M059J (cell line): ENCODE data around the gene CACUL1. TPM values are rescaled to one million over a fixed set of nuclear protein-coding genes. Genes with fewer than 3 reads are reported as not detected.
"Not testable (repeated sequence)": the region's sequence is repeated elsewhere in the genome, so short reads cannot be mapped to it uniquely, and the experiment has no call there.

Experiments
- DNase-seq: peaks from one replicate; pipeline ENCODE4 v3.0.0-alpha.2; 2012; ENCODE audit warnings: low read depth
- total RNA-seq: library from RNA; depleted of rRNA; stranded (reverse); fragments of >200 nt; shearing (Covaris generic); gene quantifications from 2 replicates; pipeline ENCODE4 v1.2.3, GENCODE V29; 2014; rRNA removed

CACUL1 gene
- total RNA-seq: 23.2 and 33.7 TPM in 2 replicates

DNA sequence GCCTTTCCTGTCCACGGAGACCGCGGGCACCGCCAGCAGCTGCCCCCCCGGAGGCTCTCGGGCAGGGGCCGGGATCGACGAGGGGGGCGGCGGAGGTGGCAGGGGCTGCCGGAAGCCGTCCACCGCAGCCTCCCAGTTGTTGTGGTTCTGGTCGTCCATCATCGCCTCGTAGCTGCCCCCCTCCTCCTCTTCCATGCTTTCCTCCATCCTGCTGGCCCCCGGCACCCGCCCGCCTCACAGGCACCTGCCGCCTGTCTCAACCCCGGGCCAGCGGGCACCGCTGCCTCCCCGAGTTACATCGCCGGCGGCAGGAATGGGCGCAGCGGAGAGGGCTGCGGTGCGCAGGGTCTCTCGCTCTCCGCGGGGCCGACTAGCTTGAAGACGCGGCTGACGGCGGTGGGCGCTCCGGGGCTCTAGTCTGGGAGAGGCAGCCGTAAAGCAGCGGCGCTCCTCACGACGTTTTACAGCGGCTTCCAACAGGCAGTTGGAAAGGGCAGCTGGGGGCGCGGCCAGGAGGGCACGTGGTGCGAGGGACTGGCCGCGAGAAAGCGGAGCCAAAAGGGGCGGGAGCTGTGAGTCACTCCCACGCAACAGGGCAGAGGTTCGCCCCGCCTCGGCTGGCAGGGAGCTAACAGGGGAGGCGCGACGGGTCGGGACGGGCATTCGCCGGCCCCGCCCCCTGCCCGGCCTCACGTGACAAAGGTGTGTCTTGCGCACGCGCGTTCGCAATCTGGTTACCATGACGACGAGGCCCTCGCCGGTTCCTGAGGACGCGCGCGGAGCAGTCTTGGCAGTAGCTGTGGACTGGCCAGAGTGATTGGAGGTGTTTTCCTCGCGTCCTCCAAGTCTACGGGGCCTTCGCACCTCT, at the start of gene CACUL1:
CACUL1 (minus strand) TSS at position 415 of the 868 bp plus-strand sequence; CDS start at position 207, 208 bp downstream.
- peak; percentile 98 for DNase-seq

DNA sequence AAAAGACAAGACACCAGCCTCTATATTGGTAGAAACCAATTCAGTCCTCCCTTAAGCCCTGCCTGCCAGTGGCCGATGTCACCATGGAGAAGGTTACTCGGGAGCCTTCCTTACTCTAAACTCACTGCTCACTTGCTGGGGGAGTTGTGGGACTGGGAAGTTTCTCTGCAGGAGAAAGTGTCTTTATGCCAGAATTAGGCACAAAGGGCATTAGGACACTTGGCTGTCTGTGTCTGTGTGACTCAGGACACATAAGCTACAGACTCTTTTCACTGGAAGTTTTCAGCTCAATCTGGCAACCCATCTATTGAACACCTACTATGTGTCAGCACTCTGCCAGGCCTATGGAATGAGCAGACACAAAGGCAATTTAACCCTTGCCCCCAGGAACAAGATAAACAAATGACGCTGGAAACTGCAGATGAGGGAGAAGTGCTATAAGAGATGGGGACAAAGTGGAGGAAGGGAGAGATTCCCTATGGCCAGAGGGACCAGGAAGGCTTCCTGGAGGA, 49.5 kb upstream of the CACUL1 start:
- no peak for DNase-seq

DNA sequence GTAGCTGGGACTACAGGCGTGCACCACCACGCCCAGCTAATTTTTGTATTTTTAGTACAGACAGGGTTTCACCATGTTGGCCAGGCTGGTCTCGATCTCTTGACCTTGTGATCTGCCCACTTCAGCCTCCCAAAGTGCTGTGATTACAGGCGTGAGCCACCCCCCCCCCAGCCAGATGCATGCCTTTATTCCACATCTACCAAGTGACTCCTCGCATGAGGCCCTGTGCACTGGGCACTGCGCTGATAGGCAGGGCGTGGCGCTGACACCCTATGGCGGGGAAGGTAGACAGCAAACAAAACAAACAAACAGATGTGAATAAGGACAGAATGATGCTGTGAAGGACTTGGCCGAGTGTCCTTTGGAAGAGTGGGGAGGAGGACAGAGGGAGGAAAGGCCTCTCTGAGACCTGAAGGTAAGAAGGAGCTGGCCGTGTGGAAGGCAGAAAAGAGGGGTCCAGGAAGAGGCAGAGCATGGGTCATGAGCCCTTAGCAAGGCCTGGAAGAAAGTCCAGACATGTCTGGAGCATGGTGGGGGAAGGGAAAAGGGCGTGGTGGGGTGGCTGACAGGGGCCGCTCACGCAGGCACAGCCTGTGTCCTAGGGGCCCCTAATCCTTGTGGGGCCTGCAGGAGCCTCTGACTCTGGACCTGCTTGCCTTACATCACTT, 47.5 kb upstream of the CACUL1 start:
- no peak for DNase-seq

DNA sequence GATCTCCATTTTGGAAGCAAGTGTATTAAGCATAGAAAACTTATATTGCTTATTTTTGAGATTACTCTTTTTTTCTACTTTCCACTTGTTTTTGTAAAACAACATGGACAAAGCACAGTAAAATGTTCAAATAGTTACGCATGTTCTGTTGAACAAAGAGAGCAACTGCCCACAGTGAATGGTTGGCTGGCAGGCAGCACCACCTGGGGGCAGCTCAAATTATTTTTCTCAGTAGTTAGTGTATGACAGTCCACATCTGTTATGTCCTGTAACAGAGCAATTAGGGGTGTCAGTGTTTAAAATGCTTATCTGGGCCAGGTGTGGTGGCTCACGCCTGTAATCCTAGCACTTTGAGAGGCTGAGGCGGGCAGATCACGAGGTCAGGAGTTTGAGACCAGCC, 46.1 kb upstream of the CACUL1 start:
- DNase-seq: peak; percentile 42

DNA sequence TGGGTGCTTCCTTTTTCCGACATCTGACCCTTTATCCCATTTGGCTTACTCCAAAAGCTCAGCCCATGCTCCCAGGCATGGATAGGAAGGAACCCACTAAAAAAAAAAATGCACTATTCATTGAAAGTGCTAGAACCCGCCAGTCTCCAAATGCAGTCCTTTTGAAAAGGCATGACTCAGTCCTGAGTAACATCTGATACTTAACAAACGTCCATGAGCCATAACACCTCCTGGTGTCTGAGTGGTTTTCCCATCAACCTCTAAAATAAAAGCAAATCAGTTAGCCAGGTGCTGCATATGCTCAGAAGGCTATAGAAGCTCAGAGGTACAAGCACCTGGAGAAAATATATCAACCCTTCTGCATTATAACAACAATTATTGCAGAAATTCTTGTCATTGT, 45.0 kb upstream of the CACUL1 start:
- DNase-seq: peak; percentile 85

DNA sequence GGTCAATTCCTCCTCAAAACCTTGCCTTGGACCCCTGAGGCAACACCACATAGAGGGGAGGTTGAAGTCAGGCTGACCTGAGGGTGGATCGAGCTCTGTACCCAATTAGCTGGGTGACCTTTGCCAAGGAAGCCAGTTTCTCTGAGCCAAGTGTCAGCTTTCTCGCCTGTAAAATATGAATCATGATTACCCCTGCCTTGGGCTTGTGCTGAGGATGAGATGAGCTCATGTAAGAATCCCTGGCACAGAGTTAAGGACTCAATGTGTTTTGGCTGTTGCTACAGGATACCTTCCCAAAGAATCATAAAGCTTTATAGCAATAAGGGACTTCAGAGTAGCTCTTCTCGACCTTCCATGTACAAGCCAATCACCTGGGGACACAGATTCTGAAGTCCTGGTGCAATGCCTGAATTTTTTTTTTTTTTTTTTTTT, 43.5 kb upstream of the CACUL1 start:
- DNase-seq: peak; percentile 96

DNA sequence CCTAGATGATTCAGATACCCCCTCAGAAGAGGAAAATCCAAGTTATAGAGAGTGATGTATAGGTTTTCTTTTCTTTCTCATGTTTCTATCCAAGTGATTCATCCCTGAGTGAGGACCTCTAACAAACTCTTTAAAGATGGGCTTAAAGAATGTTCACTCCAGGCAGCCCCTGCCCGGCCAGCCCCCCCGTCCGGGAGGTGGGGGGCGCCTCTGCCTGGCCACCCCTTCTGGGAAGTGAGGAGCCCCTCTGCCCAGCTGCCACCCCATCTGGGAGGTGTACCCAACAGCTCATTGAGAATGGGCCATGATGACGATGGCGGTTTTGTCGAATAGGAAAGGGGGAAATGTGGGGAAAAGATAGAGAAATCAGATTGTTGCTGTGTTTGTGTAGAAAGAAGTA, 40.2 kb upstream of the CACUL1 start:
- DNase-seq: not testable (repeated sequence)

DNA sequence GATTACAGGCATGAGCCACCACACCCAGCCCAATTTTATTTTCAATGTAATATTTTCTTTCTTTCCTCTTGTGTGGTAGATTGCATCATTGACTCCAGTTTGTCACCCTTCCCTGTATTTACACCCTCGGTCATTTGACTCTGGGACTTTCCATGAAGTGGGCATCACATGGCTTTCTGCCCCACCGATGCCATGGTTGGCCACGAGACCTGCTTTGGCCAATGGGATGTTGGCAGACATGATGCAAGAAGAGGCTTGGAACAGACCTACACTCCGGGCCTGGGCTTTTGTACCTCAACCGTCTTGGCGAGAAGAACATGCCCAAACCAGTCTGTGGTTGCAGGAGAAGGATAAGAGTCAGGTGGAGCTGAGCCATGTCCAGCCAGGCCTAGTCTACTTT, 38.8 kb upstream of the CACUL1 start:
- no peak for DNase-seq

DNA sequence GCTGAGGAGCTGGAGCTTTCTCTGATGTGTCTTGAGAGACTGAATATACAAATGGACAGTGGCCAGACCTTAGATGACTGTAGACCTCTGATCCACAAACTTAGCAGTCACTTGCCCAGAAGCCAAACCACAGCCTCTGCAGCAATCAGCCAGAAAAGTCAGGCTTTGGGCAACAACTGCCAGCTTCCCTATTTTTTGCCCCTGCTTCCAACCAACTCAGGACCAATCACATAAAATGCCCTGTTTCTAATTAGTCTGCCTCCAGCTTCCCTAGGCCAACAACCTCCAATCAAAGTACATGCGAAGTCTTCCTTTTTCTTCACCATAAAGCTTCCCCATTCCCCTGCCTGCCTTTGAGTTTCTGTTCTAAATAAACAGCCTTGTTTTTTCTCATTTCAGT, 37.8 kb upstream of the CACUL1 start:
- peak; percentile 75 for DNase-seq

DNA sequence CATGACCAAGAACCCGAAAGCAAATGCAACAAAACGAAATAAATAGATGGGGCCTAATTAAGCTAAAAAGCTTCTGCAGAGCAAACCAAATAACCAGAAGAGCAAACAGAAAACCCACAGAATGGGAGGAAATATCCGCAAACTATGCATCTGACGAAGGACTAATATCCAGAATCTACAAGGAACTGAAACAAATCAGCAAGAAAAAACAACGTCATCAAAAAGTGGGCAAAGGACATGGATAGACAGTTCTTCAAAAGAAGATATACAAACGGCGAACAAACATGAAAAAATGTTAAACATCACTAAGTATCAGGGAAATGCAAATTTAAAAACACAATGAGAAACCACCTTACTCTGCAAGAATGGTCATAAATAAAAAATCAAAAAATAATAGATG, 35.3 kb upstream of the CACUL1 start:
- DNase-seq: no peak

DNA sequence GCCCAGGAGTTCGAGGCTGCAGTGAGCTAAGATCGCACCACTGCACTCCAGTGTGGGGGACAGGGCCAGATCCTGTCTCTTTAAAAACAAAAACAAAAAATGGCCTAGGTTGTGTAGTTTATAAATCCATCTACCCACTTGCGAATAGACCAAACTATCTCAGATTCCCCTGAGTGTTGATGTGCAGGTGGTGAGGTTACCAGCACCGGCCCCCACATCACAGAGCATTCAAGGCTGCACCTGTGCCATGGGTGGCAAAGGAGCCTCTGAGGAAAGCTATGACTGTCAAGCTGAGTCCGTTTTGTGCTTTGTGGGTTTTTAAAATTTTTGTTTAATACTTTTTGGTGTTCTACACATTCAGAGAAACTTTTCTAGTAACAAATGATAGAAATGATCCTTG, 30.8 kb upstream of the CACUL1 start:
- no peak for DNase-seq

DNA sequence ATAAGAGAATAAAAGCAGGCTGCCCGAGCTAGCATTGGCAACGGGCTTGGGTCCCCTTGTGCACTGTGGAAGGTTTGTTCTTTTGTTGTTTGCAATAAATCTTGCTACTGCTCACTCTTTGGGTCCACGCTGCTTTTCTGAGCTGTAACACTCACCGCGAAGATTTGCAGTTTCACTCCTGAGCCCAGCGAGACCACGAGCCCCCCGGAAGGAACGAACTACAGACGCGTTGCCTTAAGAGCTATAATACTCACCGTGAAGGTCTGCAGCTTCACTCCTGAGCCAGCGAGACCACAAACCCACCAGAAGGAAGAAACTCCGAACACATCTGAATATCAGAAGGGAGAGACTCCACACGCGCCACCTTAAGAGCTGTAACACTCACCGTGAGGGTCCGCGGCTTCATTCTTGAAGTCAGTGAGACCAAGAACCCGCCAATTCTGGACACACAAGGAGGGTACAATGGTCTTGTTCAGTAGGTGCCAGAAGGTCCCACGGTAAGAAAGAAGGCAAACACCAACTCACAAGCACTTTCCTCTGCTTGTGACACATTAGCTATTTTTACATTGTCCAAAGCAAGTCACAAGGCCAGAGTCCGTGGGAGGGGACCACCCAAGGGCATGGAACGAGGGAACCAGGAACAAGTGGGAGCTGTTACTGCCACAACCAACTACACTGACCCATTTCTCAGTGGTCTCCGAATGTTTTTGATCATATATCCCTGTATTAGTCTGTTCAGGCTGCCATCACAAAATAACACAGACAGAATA, 29.2 kb upstream of the CACUL1 start:
- DNase-seq: no peak

DNA sequence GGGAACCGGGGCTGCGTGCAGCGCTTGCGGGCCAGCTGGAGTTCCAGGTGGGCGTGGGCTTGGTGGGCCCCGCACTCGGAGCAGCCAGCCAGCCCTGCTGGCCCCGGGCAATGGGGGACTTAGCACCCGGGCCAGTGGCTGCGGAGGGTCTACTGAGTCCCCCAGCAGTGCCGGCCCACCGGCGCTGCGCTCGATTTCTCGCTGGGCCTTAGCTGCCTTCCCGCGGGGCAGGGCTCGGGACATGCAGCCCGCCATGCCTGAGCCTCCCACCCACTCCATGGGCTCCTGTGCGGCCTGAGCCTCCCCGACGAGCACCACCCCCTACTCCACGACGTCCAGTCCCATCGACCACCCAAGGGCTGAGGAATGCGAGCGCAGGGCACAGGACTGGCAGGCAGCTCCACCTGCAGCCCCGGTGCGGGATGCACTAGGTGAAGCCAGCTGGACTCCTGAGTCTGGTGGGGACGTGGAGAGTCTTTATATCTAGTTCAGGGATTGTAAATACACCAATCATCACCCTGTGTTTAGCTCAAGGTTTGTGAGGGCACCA, 28.2 kb upstream of the CACUL1 start:
- not testable (repeated sequence) for DNase-seq

DNA sequence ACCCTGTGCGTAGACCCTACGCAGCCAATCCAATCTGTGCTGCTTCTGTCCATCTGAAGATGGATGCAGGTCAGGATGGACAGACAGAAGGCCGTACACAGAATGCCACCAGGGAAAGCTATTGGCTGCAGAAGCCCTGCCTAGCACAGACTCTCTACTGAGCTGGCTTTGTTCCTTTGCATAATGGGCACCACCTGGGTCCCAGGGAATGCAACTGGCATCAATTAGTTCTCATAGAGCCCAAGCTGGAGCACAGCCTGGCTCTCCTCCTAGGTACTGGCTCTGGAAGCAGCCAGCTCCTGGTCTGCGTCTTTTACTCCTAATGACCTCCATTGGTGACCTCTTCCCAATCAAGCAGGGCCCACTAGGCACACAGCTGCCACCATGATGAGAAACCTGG, 26.8 kb upstream of the CACUL1 start:
- no peak for DNase-seq

DNA sequence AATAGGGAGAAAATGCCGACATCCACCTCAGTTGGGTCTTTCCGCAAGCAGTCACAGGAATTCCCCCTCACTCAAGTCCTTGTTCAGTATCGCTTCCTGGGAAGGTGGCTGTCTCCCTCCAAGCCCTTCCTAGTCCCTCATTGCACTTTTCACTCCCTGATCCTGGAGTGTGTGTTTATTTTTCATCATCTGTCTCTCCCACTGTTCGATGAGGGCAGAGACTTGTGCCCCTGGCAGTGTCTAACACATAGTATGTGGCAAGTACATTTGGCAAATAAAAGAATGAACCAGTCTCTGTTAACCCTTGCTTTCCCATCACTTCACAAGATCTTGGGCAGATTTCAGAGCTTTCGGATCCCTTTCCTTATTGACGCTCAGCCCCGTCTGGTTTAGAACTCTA, 24.0 kb upstream of the CACUL1 start:
- DNase-seq: no peak

DNA sequence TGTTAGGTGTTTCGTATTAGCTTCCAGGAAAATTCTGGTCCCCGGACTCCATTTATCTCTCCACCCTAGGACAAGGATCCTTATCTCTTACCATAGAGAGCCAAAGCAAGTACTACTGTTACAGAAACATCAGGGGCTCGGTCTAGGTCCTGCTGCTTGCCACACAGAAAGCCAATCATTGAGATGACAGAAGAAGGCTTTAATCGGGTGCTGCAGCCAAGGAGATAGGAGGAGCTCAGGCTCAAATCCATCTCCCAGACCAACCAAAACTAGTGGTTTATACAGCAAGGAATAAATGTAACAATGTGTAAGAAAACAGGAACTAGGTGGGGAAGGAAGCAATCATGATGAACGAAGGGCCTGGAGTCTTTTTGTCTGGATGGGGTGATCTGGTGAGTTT, 22.2 kb upstream of the CACUL1 start:
- DNase-seq: no peak

DNA sequence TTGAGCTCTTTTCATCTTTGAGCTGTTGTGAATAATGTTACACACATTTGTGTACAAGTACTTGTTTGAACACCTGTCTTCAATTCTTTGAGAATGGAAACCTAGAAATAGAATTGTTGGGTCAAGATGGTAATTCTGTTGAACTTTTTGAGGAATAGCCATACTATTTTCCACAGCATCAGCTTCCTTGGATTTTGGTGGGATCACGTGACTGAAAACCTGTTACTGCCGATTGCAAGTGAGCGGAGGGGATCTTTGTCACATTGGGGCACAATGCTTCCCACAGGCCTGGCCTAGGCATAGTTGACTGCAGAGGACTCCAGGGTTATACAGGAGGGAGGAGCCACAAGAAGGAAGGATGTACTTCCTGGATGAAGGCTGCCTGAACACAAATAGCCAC, 21.3 kb upstream of the CACUL1 start:
- DNase-seq: no peak

DNA sequence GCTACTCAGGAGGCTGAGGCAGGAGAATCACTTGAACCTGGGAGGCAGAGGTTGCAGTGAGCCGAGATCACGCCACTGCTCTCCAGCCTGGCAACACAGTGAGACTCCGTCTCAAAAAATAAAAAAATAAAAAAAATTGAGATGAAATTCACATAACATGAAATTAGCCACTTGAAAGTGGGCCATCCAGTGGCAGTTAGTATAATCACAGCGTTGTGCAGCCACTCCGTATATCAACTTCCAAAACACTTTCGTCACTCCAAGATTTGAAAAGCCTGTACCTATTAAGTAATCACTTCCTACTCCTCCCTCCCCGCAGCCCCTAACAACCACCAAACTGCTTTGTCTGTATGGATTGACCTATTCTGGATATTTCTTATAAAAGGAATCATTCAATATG, 20.7 kb upstream of the CACUL1 start:
- DNase-seq: no peak

DNA sequence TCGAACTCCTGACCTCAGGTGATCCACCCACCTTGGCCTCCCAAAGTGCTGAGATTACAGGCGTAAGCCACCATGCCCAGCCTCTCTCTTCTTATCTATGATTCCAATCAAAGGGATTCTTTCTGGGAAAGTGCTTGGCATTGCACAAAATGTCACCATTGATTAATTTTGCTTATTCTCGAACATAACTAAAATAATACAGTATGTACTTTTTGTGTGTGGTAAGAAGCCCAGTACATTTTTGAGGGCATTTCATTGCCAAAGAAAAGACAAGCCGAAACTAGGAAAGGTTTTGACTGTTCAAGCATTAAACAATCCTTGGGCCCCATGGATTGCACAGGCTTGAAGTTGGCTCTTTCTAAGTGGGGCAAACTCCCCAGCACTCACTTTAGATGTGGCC, 18.3 kb upstream of the CACUL1 start:
- DNase-seq: no peak

DNA sequence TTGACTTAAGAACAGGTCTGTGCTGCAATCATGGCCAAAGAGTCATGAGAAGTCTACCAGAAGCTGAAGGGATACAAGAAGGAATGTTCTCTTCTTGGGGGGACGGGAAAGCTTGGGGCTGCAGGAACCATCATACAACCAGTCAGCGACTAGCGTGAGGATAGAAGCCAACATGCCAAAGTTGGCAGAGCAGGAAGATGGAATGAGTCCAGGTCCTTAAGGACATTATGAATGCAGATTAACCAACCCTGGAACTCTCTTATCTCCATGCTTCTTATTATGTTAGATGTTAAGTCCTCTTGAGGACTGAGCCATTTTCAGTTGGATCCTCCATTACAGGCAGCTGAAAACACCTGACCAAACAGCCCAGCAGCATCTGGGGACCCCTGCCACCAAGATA, 17.2 kb upstream of the CACUL1 start:
- no peak for DNase-seq

DNA sequence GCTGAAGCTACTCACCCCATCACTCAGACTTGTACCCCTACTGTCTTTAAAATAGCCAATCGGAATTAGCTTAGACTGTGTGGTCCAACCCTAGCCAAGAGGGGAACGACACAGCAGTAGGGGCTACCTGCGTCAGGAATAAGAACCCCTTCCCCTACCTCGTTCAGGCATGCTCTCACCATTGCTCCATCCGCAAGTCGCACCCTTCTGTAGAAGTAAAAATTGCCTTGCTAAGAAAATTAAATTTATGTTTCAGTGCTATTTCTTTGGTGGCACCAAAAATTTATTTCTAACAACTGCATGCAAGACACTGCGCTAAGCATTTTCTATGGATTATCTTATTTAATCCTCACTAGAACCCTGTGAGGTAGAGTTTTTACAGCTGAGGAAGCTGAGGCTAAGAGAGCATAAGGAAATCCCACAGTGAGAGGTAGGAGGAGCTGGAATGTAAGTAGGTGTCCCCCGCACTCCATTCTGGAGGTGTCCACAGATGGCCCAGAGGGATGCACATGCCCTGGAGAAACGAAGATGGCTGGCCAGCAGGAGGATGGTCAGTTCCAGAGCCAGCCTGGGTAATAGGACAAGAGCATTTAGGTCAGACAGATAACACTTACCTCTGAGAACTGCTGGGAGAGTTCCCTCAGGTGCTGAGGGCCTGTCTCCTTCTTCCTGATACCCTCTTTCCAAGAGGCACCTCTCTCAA, 15.3 kb upstream of the CACUL1 start:
- no peak for DNase-seq
